Body of pancreas (tissue), 4 donors: ENCODE data around the gene PALM. TPM values are rescaled to one million over a fixed set of nuclear protein-coding genes. Genes with fewer than 3 reads are reported as not detected.

Experiments used
- ATAC-seq: fragments of 150-250 bp; one replicate; pipeline ENCODE4 v1.9.1; 2016
- DNase-seq, 4 donors: peaks; one replicate each; pipeline ENCODE4 v3.0.0-alpha.2; 2019
- H3K27ac ChIP-seq, 4 donors: fragments of 200-600 bp; sonication (generic); 1 replicate in 3 of 4; 2 replicates in 1 of 4; pipeline versions ENCODE4 v1.5.1 to v1.6.1; 2016 to 2019; ENCODE audit warnings: mild to moderate bottlenecking in 1 of 4, mixed read lengths in 1 of 4, moderate library complexity in 1 of 4
- H3K27me3 ChIP-seq, 2 donors: fragments of 200-600 bp; sonication (generic); one replicate each; pipeline ENCODE4 v1.6.0; 2016; ENCODE audit warnings: mild to moderate bottlenecking in 1 of 2
- H3K36me3 ChIP-seq, 2 donors: fragments of 200-600 bp; sonication (generic); replicated peaks in 1 of 2; 2 replicates each; pipeline ENCODE4 v1.5.1; 2016; ENCODE audit warnings: low read depth in 2 of 2; ENCODE audit not compliant: insufficient read depth in 1 of 2
- H3K4me1 ChIP-seq: fragments of 200-600 bp; sonication (generic); one replicate; pipeline ENCODE4 v1.6.0; 2016
- H3K4me3 ChIP-seq, 2 donors: fragments of 200-600 bp; sonication (generic); 1 replicate in 1 of 2; 2 replicates in 1 of 2; pipeline ENCODE4 v1.5.1; 2016 to 2019
- H3K9me3 ChIP-seq, 3 donors: fragments of 200-600 bp; sonication (generic); 1 replicate in 2 of 3; 2 replicates in 1 of 3; pipeline ENCODE4 v1.5.1; 2016
- CTCF ChIP-seq, 7 experiments: fragments of 450-650 bp in 4 of 7; fragments of 200-600 bp in 3 of 7; sonication (generic) in 3 of 7; IDR thresholded peaks; one replicate each; pipeline ENCODE4 v1.5.1; 2016 to 2019; ENCODE audit warnings: antibody characterized with exemption in 7 of 7
- POLR2A ChIP-seq, 3 donors: fragments of 450-650 bp; IDR thresholded peaks; one replicate each; pipeline ENCODE4 v1.6.1; 2016; ENCODE audit warnings: antibody characterized with exemption in 3 of 3, mild to moderate bottlenecking in 2 of 3
- WGBS, 2 donors: methylation state at CpG; one replicate each; pipeline ENCODE4 v1.1.5; 2017; 5-methylcytosine and 5-hydroxymethylcytosine counted together
- intact Hi-C: fragments of 100-400 bp; cut with DNase I; formaldehyde crosslinking; loops from one replicate; pipeline ENCODE4 v1.15.1; 2023
- total RNA-seq, 2 donors: library from RNA; depleted of rRNA; stranded (reverse); fragments of >200 nt; gene quantifications; one replicate each; pipeline ENCODE4 v1.1.0, GENCODE V29; 2016

Gene PALM
- total RNA-seq, 2 donors from 2014 or later, result 14.8 to 32.6 TPM

DNA sequence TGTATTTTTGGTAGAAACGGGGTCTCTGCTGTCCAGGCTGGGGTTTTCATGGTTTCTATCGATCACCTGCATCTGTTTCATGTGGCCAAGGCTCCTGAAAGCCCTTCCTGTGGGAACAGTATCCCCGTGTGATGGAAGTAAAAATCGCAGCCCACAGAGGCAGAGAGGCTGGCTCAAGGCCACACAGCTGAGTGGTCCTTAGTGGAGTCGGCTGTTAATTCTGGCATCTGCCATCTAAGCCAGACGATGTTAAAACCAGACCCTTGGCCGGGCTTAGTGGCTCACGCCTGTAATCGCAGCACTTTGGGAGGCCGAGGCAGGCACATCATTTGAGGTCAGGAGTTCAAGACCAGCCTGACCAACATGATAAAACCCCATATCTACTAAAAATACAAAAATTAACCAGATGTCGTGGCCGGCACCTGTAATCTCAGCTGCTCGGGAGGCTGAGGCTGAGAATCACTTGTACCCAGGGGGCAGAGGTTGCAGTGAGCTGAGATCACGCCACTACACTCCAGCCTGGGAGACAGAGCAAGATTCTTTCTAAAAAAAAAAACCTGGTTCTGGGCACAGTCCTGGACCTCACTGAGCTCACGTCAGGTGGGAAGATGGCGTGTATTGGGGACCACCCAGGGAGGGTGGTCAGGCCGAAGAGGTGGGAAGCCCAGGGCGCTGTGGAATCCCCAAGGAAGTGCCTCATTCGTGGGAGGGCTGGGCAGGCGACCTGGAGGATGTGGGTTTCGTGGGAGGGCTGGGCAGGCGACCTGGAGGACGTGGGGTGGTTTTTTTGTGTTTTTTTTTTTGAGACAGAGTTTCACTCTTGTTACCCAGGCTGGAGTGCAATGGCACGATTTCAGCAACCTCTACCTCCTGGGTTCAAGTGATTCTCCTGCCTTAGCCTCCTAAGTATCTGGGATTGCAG is 23.7 kb downstream of the PALM start:
- DNase-seq (no peak), ATAC-seq (no peak)
- 58 to 76% methylated on average over 13 to 24 of the region's 24 CpGs for WGBS, 2 donors
- no peak overlapping the region for H3K4me3 ChIP-seq
- TF ChIP-seq POLR2A (IDR thresholded peaks at IDR 0.05) (no peak), CTCF (IDR thresholded peaks at IDR 0.05) (no peak)
- H3K4me1 ChIP-seq, result no peaks in the 10 kb centered on the region
- H3K27ac ChIP-seq, result no peak overlapping the region
- no peaks in the 10 kb centered on the region for H3K9me3 ChIP-seq
- intact Hi-C loops, result loop anchor here (5.0 kb wide), 1 partner anchor 65 kb away; no protein-coding TSS in a partner anchor
- H3K36me3 ChIP-seq, result no peaks in the 10 kb centered on the region
- no peaks in the 10 kb centered on the region for H3K27me3 ChIP-seq

GRCh38 chr19:734716-735115 is 26.0 kb downstream of the PALM start:
- TF ChIP-seq CTCF (IDR thresholded peaks at IDR 0.05), result no peak
- no peak for TF ChIP-seq POLR2A (IDR thresholded peaks at IDR 0.05)
- 39 to 51% methylated on average over 12 to 13 of the region's 13 CpGs for WGBS, 2 donors
- ATAC-seq (no peak), DNase-seq (no peak)
- intact Hi-C loops, result loop anchor here (5.0 kb wide), 1 partner anchor 67 kb away; no protein-coding TSS in a partner anchor
- Histone ChIP-seq H3K27ac (no peak overlapping the region), H3K4me1 (no peaks in the 10 kb centered on the region), H3K9me3 (no peaks in the 10 kb centered on the region), H3K4me3 (no peak overlapping the region), H3K27me3 (no peaks in the 10 kb centered on the region), H3K36me3 (no peaks in the 10 kb centered on the region)

DNA sequence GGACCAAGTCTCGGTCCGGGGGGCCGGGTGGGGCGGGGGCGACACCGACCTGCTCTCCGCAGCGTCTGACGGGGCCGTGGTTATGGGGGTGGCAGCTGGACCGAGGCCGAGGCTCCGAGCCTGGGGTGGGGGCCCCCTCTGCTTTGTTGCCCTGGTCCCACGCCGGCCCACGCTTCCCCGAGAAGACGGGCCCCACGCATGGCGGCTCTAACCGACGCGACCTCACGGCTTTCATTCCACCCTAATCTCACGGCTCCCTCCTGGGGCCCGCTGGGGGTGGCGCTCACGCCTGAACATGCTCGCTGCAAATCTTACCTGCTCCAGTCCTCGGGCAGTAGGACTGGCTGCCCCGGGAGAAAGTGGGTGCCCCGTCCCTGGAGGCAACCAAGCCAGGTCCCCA is 27.4 kb downstream of the PALM start:
- WGBS, 2 donors, result 76 to 83% methylated on average over 6 to 22 of the region's 32 CpGs
- no peaks in the 10 kb centered on the region for H3K9me3 ChIP-seq
- intact Hi-C loops, result no loop called here

GRCh38 chr19:737591-738093 is 28.9 kb downstream of the PALM start:
- no peaks in the 10 kb centered on the region for H3K4me1 ChIP-seq
- no peak overlapping the region for H3K27ac ChIP-seq
- intact Hi-C loops, result no loop called here
- no peaks in the 10 kb centered on the region for H3K9me3 ChIP-seq
- 27 to 30% methylated on average over 20 to 22 of the region's 22 CpGs for WGBS, 2 donors
- ATAC-seq (peak; percentile 31), DNase-seq (peak in 3 of 4 donors; percentile 43 to 50 (median 44))
- no peak for TF ChIP-seq POLR2A (IDR thresholded peaks at IDR 0.05)
- TF ChIP-seq CTCF (IDR thresholded peaks at IDR 0.05), result peak in 6 of 7 experiments; percentile 29 to 50 (median 42)
- H3K27me3 ChIP-seq, result no peaks in the 10 kb centered on the region
- H3K36me3 ChIP-seq, result no peaks in the 10 kb centered on the region
- H3K4me3 ChIP-seq, result no peak overlapping the region

More for the DNA sequence above, 27.4 kb downstream of the PALM start:
- TF ChIP-seq POLR2A (IDR thresholded peaks at IDR 0.05), result no peak
- ATAC-seq, result no peak
- Histone ChIP-seq H3K36me3 (no peaks in the 10 kb centered on the region), H3K27ac (no peak overlapping the region), H3K4me3 (no peak overlapping the region), H3K4me1 (no peaks in the 10 kb centered on the region), H3K27me3 (no peaks in the 10 kb centered on the region)
- no peak for DNase-seq

DNA sequence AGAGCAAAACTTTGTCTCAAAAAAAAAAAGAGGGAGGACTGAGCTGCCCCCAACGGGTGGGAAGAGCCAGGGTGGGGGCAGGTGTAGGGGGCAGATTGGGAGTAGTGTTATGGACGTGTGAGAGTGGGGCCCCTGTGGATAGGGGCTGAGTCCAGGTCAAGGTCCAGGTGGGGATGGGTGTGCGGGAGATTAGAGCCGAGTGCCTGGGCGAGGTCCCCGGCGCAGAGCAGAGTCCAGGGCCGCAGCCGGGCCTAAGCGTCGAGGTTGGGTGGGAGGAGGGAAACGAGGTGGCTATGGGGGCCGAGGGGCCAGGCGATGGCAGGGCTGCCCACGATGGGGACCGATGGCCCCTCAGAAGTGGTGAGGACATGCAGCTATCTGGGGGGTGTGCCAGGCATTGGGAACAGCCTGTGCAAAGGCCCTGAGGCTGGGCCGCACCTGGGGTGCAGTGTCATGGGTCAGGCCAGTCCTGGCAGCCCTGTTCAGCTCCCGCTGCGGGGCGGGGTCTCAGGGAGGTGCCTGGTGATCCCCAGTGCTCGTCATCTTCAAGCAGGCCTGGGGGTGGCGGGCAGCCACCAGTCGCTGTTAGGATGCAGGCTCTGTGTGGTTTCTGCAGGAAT is 29.9 kb downstream of the PALM start:
- no peak overlapping the region for H3K4me3 ChIP-seq
- no peak for ATAC-seq
- WGBS, 2 donors, result 35 to 51% methylated on average over 15 to 23 of the region's 23 CpGs
- H3K27me3 ChIP-seq, result no peaks in the 10 kb centered on the region
- H3K4me1 ChIP-seq, result no peaks in the 10 kb centered on the region
- H3K9me3 ChIP-seq, result no peaks in the 10 kb centered on the region
- no peaks in the 10 kb centered on the region for H3K36me3 ChIP-seq
- no peak overlapping the region for H3K27ac ChIP-seq
- intact Hi-C loops, result no loop called here
- TF ChIP-seq CTCF (IDR thresholded peaks at IDR 0.05), result no peak
- TF ChIP-seq POLR2A (IDR thresholded peaks at IDR 0.05), result no peak
- no peak for DNase-seq
